GM18519 (cell line): ENCODE measurements around the gene EIF4G3.
"Not testable (repeated sequence)": the region's sequence is repeated elsewhere in the genome, so short reads cannot be mapped to it uniquely, and the experiment has no call there.

Experiments
- ATAC-seq: cut with Tn5 transposase; IDR thresholded peaks from one replicate; pipeline ENCODE4 v1.9.1; 2021; ENCODE audit warnings: mild to moderate bottlenecking, moderate library complexity; ENCODE audit not compliant: unreplicated experiment, low FRiP score

EIF4G3 gene

DNA sequence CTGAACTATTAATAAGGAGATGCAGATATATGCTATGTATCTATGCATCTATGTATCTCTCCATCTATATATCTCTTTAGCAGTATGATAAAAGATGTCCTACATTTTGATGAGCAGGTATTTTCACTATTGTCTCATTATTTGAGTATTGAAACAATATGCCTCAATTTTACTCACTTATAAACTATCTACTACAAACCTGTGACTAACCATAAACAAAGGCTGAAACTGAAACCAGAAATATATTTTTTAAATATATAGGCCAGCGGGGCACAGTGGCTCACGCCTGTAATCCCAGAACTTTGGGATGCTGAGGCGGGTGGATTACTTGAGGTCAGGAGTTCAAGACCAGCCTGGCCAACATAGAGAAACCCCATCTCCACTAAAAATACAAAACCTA, 22.0 kb downstream of the EIF4G3 start:
- no peak for ATAC-seq

- no peak for ATAC-seq
Measured at GRCh38 chr1:21153388-21153787, 23.3 kb downstream of the EIF4G3 start.

DNA sequence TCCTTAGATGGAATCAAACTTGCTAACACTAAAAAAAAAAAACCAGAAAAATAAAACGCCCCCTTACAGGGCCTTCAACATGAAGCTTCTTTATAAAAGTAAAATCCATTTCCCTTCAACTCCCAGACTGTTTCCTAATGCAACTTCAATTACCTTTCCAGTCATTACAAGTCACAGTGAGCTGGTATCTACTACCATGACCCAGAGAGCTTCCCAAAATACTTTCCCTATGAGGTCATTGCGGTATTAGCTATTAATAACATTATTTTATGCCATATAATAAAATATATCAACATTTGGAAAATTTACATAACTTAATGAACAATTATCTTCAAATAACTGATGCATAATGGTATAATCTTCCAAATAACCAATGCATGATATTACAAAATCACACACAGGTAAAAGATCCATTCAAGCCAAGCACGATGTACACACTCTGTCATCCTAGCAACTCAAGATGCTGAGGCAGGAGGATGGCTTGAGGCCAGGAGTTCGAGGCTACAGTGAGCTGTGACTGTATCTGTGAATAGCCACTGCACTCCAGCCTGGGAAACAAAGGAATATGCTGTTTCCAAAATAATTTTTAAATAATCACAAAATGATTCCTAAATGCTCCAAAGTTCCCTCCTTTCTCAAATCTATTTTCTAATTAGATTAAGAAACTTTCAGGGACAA, 24.1 kb downstream of the EIF4G3 start:
- no peak for ATAC-seq

- no peak for ATAC-seq
Measured at GRCh38 chr1:21149855-21150432, 26.8 kb downstream of the EIF4G3 start.

DNA sequence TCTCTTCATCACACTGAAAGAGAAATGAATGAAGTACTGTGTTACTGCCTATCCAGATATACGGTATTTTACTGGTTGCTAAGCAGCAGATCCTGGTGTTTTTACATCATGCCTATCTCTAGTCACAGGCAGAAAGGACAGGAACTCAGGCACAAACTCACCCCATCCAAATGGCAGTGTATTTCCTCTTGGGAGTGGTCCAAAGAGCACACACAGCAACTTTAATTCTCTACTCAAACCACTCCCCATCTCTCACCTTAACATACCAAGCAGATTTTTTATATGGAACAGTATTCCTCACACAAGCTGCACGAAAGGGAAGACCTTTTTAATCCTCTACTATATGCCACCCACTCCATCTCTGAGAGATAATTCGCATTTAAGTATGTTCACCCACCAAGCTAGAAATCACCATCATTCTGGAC, 27.3 kb downstream of the EIF4G3 start:
- ATAC-seq: no peak

- no peak for ATAC-seq
Measured at GRCh38 chr1:21143752-21144151, 32.9 kb downstream of the EIF4G3 start.

DNA sequence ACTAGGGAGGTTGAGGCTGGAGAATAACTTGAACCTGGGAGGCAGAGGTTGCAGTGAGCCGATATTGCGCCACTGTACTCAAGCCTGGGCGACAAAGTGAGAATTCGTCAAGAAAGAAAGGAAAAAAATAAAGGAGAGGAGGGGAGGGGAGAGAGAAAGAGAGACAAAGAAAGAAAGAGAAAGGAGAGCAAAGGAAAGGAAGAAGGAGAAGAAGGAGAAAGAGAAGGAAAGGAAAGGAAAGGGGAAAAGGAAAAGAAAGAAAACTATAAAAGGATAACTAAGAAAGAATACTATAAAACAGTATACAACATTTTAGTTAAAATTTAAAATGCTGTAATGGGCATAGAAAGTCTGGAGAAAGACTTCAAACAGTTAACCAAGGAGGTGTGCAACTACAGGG, 33.6 kb downstream of the EIF4G3 start:
- no peak for ATAC-seq

DNA sequence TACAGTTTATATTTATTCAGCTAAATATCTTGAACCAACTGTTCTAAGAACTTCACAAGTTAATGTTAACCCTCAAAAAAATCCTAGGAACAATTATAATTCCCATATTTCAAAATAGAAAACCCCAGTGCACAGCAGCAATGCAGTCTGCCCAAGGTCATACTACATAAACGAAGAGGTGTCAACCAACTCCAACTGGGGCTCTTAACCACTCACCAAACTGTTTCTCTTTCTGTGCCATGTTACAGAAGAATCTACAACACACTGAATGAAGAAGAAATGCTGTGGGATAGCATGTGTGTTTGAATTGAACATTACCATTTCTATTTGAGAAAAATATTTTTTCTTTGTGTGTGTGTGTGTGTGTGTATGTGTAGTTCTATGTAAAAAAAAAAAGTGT, 35.7 kb downstream of the EIF4G3 start:
- ATAC-seq: no peak

GRCh38 chr1:21139601-21140000, 37.1 kb downstream of the EIF4G3 start:
- ATAC-seq: no peak

- not testable (repeated sequence) for ATAC-seq
Measured at GRCh38 chr1:21136344-21136743, 40.4 kb downstream of the EIF4G3 start.

DNA sequence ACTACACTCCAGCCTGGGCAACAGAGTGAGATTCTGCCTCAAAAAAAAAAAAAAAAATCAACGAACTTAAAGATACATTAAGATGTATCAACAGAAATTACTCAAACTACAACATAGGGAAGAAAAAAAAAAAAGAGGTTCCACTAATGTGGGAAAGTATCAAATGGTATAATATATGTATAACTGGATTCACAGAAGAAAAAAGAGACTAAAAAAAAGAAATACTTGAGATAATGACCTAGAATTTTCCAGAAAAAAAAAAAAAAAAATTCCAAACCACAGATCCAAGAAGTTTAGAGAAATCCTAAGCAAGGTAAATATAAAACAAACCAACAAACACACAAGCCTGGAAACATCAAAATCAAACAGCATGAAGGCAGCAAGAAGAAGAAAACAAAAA, 45.5 kb downstream of the EIF4G3 start:
- ATAC-seq: no peak

DNA sequence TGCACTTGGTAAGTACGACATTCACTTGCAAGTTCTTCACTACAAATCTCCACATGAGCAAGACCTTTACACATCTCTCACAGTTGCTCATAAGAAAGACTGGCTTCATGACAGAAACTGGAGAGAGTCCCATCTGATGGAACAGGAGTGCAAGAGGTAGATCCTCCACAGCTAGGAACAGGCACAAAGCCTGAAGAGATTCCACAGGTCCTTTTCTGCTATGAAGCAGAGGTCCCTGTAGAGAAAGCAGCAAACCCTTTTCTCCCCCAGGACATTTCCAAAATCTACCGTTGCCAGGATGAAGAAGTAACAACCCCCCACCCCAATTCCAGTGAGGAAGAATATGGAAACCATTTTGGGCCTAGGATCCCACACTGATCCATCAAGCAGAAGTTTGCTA, 47.3 kb downstream of the EIF4G3 start:
- no peak for ATAC-seq

GRCh38 chr1:21126324-21126723, 50.4 kb downstream of the EIF4G3 start:
- ATAC-seq: no peak

- ATAC-seq: no peak
Measured at GRCh38 chr1:21124846-21125245, 51.9 kb downstream of the EIF4G3 start.

GRCh38 chr1:21123287-21123948, 53.3 kb downstream of the EIF4G3 start:
- ATAC-seq: no peak

- no peak for ATAC-seq
Measured at GRCh38 chr1:21121764-21122471, 54.8 kb downstream of the EIF4G3 start.

- ATAC-seq: no peak
Measured at GRCh38 chr1:21118167-21118566, 58.5 kb downstream of the EIF4G3 start.

- no peak for ATAC-seq
Measured at GRCh38 chr1:21117597-21118001, 59.1 kb downstream of the EIF4G3 start.

GRCh38 chr1:21117159-21117558, 59.5 kb downstream of the EIF4G3 start:
- no peak for ATAC-seq

- no peak for ATAC-seq
Measured at GRCh38 chr1:21115098-21115760, 61.5 kb downstream of the EIF4G3 start.

DNA sequence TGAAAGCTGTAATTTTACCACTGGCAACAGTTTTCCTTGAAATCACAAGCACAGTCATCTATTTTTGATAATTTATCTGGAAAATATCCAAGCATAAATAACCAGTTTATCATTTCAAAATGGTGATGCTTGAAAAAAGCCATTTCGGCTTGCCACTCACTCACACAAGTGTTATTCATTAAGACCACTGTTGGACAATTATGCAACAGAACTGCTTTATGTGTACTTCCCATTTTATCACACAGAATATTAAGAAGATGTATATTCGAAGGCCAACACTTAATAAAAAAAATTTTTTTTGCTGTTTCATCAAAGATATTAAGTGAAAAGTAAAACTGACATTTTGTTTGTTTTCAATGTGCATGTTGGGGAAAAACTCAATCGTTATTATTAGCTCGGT, 62.3 kb downstream of the EIF4G3 start:
- no peak for ATAC-seq
